ENCODE results near the gene WNK1.

The WNK1 gene

GRCh38 chr12:870378-870777 lies 118.0 kb downstream of the WNK1 start:
- no peak for TF ChIP-seq CTCF (IDR thresholded peaks at IDR 0.05; ENCODE audit: control insufficient read depth, insufficient read depth, low read depth, low read length, missing control alignments)
- DNase-seq (ENCODE audit: low read depth): no peak

GRCh38 chr12:873954-874353 lies 121.6 kb downstream of the WNK1 start:
- DNase-seq (ENCODE audit: low read depth): no peak
- TF ChIP-seq CTCF (IDR thresholded peaks at IDR 0.05; ENCODE audit: control insufficient read depth, insufficient read depth, low read depth, low read length, missing control alignments): no peak
- H3K4me3 ChIP-seq (ENCODE audit: control insufficient read depth, low read depth, low read length): no peak overlapping the region

More at GRCh38 chr12:870378-870777, 118.0 kb downstream of the WNK1 start:
- no peak overlapping the region for H3K4me3 ChIP-seq (ENCODE audit: control insufficient read depth, low read depth, low read length)

- no peak for TF ChIP-seq CTCF (IDR thresholded peaks at IDR 0.05; ENCODE audit: control insufficient read depth, insufficient read depth, low read depth, low read length, missing control alignments)
- peak; percentile 11 for DNase-seq (ENCODE audit: low read depth)
- H3K4me3 ChIP-seq (ENCODE audit: control insufficient read depth, low read depth, low read length): no peak overlapping the region
These were observed 127.3 kb downstream of the WNK1 start for GRCh38 chr12:879641-880040.

- no peak for TF ChIP-seq CTCF (IDR thresholded peaks at IDR 0.05; ENCODE audit: control insufficient read depth, insufficient read depth, low read depth, low read length, missing control alignments)
- DNase-seq (ENCODE audit: low read depth): no peak
- no peak overlapping the region for H3K4me3 ChIP-seq (ENCODE audit: control insufficient read depth, low read depth, low read length)
These were observed 128.3 kb downstream of the WNK1 start for GRCh38 chr12:880656-881055.

- no peak for TF ChIP-seq CTCF (IDR thresholded peaks at IDR 0.05; ENCODE audit: control insufficient read depth, insufficient read depth, low read depth, low read length, missing control alignments)
- no peak overlapping the region for H3K4me3 ChIP-seq (ENCODE audit: control insufficient read depth, low read depth, low read length)
- no peak for DNase-seq (ENCODE audit: low read depth)
These were observed 132.5 kb downstream of the WNK1 start for GRCh38 chr12:884746-885414.

GRCh38 chr12:885701-886100 lies 133.3 kb downstream of the WNK1 start:
- DNase-seq (ENCODE audit: low read depth): no peak
- H3K4me3 ChIP-seq (ENCODE audit: control insufficient read depth, low read depth, low read length): no peak overlapping the region
- no peak for TF ChIP-seq CTCF (IDR thresholded peaks at IDR 0.05; ENCODE audit: control insufficient read depth, insufficient read depth, low read depth, low read length, missing control alignments)
